Right lobe of liver (tissue), 6 donors: Measurements from ENCODE around the gene RPL18. TPM values are rescaled to one million over a fixed set of nuclear protein-coding genes. Genes with fewer than 3 reads are reported as not detected.
A peak's percentile ranks its signal among the peaks of the same experiment; 100 is the strongest.

ENCODE experiments used
- ATAC-seq, 4 donors: fragments of 200-7000 bp; cut with Tn5 transposase; one replicate each; pipeline ENCODE4 v1.9.1; 2020; ENCODE audit warnings: mild to moderate bottlenecking in 4 of 4, moderate library complexity in 4 of 4
- DNase-seq, 3 donors: peaks; one replicate each; pipeline ENCODE4 v3.0.0-alpha.2; 2020
- H3K27ac ChIP-seq, 3 donors: fragments of 200-600 bp; one replicate each; pipeline ENCODE4 v1.8.0; 2022
- H3K27me3 ChIP-seq, 2 donors: fragments of 200-600 bp; one replicate each; pipeline ENCODE4 v1.8.0; 2022
- H3K36me3 ChIP-seq, 4 donors: fragments of 200-600 bp; sonication (generic) in 1 of 4; one replicate each; pipeline versions ENCODE4 v1.5.1 to v1.8.0; 2017 to 2022; ENCODE audit warnings: control low read depth in 1 of 4
- H3K4me1 ChIP-seq, 4 donors: fragments of 200-600 bp; sonication (generic) in 1 of 4; one replicate each; pipeline versions ENCODE4 v1.5.1 to v1.8.0; 2017 to 2022; ENCODE audit warnings: control low read depth in 1 of 4
- H3K4me3 ChIP-seq, 3 donors: fragments of 200-600 bp; one replicate each; pipeline ENCODE4 v1.8.0; 2022
- H3K9me3 ChIP-seq, 4 donors: fragments of 200-600 bp; sonication (generic) in 1 of 4; one replicate each; pipeline versions ENCODE4 v1.5.1 to v1.8.0; 2017 to 2022; ENCODE audit warnings: control low read depth in 1 of 4
- CTCF ChIP-seq, 4 donors: fragments of 200-600 bp in 3 of 4; fragments of 450-650 bp in 1 of 4; IDR thresholded peaks; one replicate each; pipeline versions ENCODE4 v1.5.1 to v1.8.0; 2016 to 2022; ENCODE audit warnings: antibody characterized with exemption in 4 of 4, mild to moderate bottlenecking in 2 of 4
- POLR2A ChIP-seq: fragments of 450-650 bp; IDR thresholded peaks from one replicate; pipeline ENCODE4 v1.6.1; 2017; ENCODE audit warnings: antibody characterized with exemption, mild to moderate bottlenecking
- WGBS: methylation state at CpG from one replicate; pipeline ENCODE4 v1.1.6; 2018; ENCODE audit warnings: low coverage, low lambda C conversion rate; ENCODE audit not compliant: insufficient coverage; ENCODE audit errors: missing lambda C conversion rate; 5-methylcytosine and 5-hydroxymethylcytosine counted together
- intact Hi-C, 2 donors: fragments of 100-400 bp; cut with DNase I; formaldehyde crosslinking; loops; one replicate each; pipeline versions ENCODE4 v1.11.2 to v1.14.1; 2022
- total RNA-seq, 6 experiments: library from RNA; depleted of rRNA in 2 of 6; stranded (reverse); fragments of >200 nt in 2 of 6; fragmentation: NEBNext Ultra II Directional in 3 of 6; extraction: Animal tissue kit (Norgen Biotek cat#: 25700) in 3 of 6; gene quantifications; one replicate each; pipeline versions ENCODE4 v1.1.0 to v1.2.4, GENCODE V29; 2016 to 2023
- donor health status: DM: no; HTN: yes; CAD: no.
- donor health status: DM: no; HTN: no; CAD: no.
- donor health status: DM: no; HTN: no; CAD: no.
- donor health status: DM: no; HTN: yes; CAD: no.
- donor health status: DM: no; HTN: yes; CAD: no.

Gene RPL18
- total RNA-seq, 6 experiments from 2014 or later: 355 to 867 (median 385) TPM

- no peak overlapping the region for H3K27ac ChIP-seq
- intact Hi-C loops: no loop called here
- DNase-seq (peak in 1 of 3 donors; percentile 54), ATAC-seq (no peak)
- no peaks in the 10 kb centered on the region for H3K9me3 ChIP-seq
- H3K4me3 ChIP-seq: no peak overlapping the region
- H3K27me3 ChIP-seq: no peaks in the 10 kb centered on the region
- 93% methylated on average over 5 of the region's 22 CpGs for WGBS
- TF ChIP-seq POLR2A (no peak), CTCF (IDR thresholded peaks at IDR 0.05) (no peak)
- H3K4me1 ChIP-seq: peaks cover 0 to 44% (median 19%) of the 10 kb centered on the region in 4 donors
- H3K36me3 ChIP-seq: no peaks in the 10 kb centered on the region
Observed at GRCh38 chr19:48629297-48629598, 10.3 kb upstream of the RPL18 start.

GRCh38 chr19:48628486-48629296 is 9.7 kb upstream of the RPL18 start:
- peak; percentile 43 to 67 (median 61) for DNase-seq
- Histone ChIP-seq H3K4me1 (peaks cover 0 to 39% (median 15%) of the 10 kb centered on the region in 4 donors), H3K27ac (no peak overlapping the region), H3K36me3 (no peaks in the 10 kb centered on the region), H3K9me3 (no peaks in the 10 kb centered on the region), H3K4me3 (no peak overlapping the region), H3K27me3 (no peaks in the 10 kb centered on the region)
- no peak for TF ChIP-seq CTCF (IDR thresholded peaks at IDR 0.05)
- TF ChIP-seq POLR2A: no peak
- intact Hi-C loops: no loop called here
- ATAC-seq: no peak
- WGBS: 33% methylated on average over 12 of the region's 34 CpGs

GRCh38 chr19:48627865-48628314 is 8.9 kb upstream of the RPL18 start:
- intact Hi-C loops: no loop called here

GRCh38 chr19:48627201-48627864 is 8.4 kb upstream of the RPL18 start:
- H3K4me1 ChIP-seq: peaks cover 0 to 41% (median 10%) of the 10 kb centered on the region in 4 donors
- H3K36me3 ChIP-seq: no peaks in the 10 kb centered on the region
- TF ChIP-seq POLR2A (no peak), CTCF (IDR thresholded peaks at IDR 0.05) (no peak)
- intact Hi-C loops: no loop called here
- peak in 2 of 3 donors; percentile 35 to 58 for DNase-seq
- no peaks in the 10 kb centered on the region for H3K27me3 ChIP-seq
- ATAC-seq: peak; percentile 27 to 33 (median 32)
- H3K4me3 ChIP-seq: no peak overlapping the region
- no peaks in the 10 kb centered on the region for H3K9me3 ChIP-seq
- 60% methylated on average over 1 of the region's 6 CpGs for WGBS
- no peak overlapping the region for H3K27ac ChIP-seq

More at GRCh38 chr19:48627865-48628314, 8.9 kb upstream of the RPL18 start:
- no peak overlapping the region for H3K27ac ChIP-seq
- no peak overlapping the region for H3K4me3 ChIP-seq
- H3K4me1 ChIP-seq: peaks cover 0 to 39% (median 11%) of the 10 kb centered on the region in 4 donors
- no peak for TF ChIP-seq POLR2A
- TF ChIP-seq CTCF (IDR thresholded peaks at IDR 0.05): no peak
- H3K9me3 ChIP-seq: no peaks in the 10 kb centered on the region
- DNase-seq (peak in 1 of 3 donors; percentile 48), ATAC-seq (no peak)
- H3K27me3 ChIP-seq: no peaks in the 10 kb centered on the region
- no peaks in the 10 kb centered on the region for H3K36me3 ChIP-seq
- no CpG with 5 or more reads among the region's 17 CpGs for WGBS
